ENCODE measurements around the gene SPPL3.

DNA sequence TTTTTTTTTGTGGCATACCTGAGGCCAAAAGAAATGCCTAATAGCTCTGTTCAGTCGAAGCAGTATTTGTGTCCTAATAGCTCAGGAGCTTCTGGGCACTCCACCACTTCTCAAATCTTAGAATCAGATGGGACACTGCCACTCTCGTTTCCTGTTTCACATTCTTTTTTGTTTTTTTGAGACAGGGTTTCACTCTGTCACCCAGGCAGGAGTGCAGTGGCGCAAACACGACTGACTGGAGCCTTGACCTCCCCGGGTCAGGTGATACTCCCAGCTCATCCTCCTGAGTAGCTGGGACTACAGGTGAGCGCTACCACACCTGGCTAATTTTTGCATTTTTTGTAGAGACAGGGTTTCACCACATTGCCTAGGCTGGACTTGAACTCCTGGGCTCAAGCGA, 52.7 kb downstream of the SPPL3 start:
- no peak for TF ChIP-seq POLR2A (IDR thresholded peaks at IDR 0.05; ENCODE audit: low read length)
- TF ChIP-seq GATA1 (IDR thresholded peaks at IDR 0.05; ENCODE audit: low read depth, low read length) = no peak

All from erythroblast (primary cell).